ENCODE results near the gene BICDL1. TPM values are rescaled to one million over a fixed set of nuclear protein-coding genes. Genes with fewer than 3 reads are reported as not detected.

Gene BICDL1
- total RNA-seq, 1 experiment from 2014 or later = 14.4 TPM

DNA sequence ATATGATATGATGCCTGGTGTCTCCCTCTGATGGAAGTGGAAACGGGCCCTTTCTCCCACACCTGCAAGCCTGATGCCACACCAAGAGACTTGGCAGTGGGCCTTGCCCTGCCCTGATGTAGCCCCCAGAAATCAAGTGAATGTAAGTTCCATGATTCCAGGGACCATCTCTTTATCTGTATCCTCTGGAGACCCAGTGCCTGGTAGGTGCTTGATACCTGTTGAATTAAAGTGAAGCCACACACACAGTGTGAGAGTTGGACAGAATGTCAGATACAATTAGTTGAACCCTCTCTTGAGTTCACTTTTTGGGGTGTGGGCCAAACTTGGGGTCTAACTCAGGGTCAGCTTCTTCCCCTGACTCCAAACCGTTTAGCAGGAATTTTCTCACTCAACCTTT, 132.3 kb downstream of the BICDL1 start:
- peaks cover 11% of the 10 kb centered on the region for H3K79me2 ChIP-seq (ENCODE audit: low read depth)
- no peak overlapping the region for H2AFZ ChIP-seq
- peaks cover 55% of the 10 kb centered on the region for H3F3A ChIP-seq (ENCODE audit: insufficient read depth, low read depth)
- H3K4me1 ChIP-seq (replicated peaks; ENCODE audit: insufficient read depth) = peaks cover 28% of the 10 kb centered on the region
- no peaks in the 10 kb centered on the region for H3K9me2 ChIP-seq (ENCODE audit: insufficient read depth)
- TF ChIP-seq CTCF (conservative IDR thresholded peaks at IDR 0.05) = no peak
- no peaks in the 10 kb centered on the region for H3K9me3 ChIP-seq (ENCODE audit: insufficient read depth, low read depth)
- H3K27ac ChIP-seq = no peak overlapping the region
- POLR2A ChIA-PET (ENCODE audit: unreplicated experiment) = no interaction called here
- CTCF ChIA-PET = no interaction called here
- H3K27me3 ChIP-seq (ENCODE audit: insufficient read depth, low read depth) = no peaks in the 10 kb centered on the region
- H4K20me1 ChIP-seq (ENCODE audit: insufficient read depth) = no peaks in the 10 kb centered on the region
- H3K4me2 ChIP-seq = no peak overlapping the region
- intact Hi-C loops (cut with micrococcal nuclease; ENCODE audit: unreplicated experiment) = no loop called here
- H3K4me3 ChIP-seq = no peak overlapping the region
- DNase-seq = no peak
- BruUV-seq (replicated peaks) = no TSS peak
- no peaks in the 10 kb centered on the region for H3K36me3 ChIP-seq (ENCODE audit: low read depth)

DNA sequence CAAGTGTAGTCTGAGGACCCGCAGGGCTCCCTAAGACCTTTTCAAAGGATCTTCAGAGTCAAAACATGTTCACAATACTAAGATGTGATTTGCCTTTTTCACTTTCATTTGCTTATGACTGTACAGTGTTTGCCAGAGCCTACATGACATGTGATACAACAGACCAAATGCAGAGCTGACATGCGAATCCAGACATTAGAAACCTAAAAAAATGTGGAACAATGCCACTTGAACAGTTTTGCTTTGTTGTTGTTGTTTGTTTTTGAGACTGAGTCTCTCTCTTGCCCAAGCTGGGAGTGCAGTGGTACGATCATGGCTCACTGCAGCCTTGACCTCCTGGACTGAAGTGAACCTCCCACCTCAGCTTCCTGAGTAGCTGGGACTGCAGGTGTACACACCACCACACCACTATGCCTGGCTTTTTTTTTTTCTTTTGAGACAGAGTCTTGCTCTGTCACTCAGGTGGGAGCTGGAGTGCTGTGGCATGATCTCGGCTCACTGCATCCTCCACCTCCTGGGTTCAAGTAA, 132.8 kb downstream of the BICDL1 start:
- Histone ChIP-seq H3F3A (ENCODE audit: insufficient read depth, low read depth) (peaks cover 57% of the 10 kb centered on the region), H3K4me2 (no peak overlapping the region), H3K9me3 (ENCODE audit: insufficient read depth, low read depth) (no peaks in the 10 kb centered on the region), H3K79me2 (ENCODE audit: low read depth) (peaks cover 11% of the 10 kb centered on the region), H4K20me1 (ENCODE audit: insufficient read depth) (no peaks in the 10 kb centered on the region), H3K27ac (no peak overlapping the region), H2AFZ (no peak overlapping the region), H3K36me3 (ENCODE audit: low read depth) (no peaks in the 10 kb centered on the region), H3K4me3 (no peak overlapping the region), H3K27me3 (ENCODE audit: insufficient read depth, low read depth) (no peaks in the 10 kb centered on the region), H3K9me2 (ENCODE audit: insufficient read depth) (no peaks in the 10 kb centered on the region), H3K4me1 (replicated peaks; ENCODE audit: insufficient read depth) (peaks cover 28% of the 10 kb centered on the region)
- DNase-seq = no peak
- TF ChIP-seq EZH2 (IDR thresholded peaks at IDR 0.05; ENCODE audit: low read depth) = no peak
- TF ChIP-seq CTCF (conservative IDR thresholded peaks at IDR 0.05) = no peak
- POLR2A ChIA-PET (ENCODE audit: unreplicated experiment) = interaction anchor here (0.7 kb wide), 1 partner anchor 73 kb away, joined by 6 read pairs; no protein-coding TSS in a partner anchor
- intact Hi-C loops (cut with micrococcal nuclease; ENCODE audit: unreplicated experiment) = no loop called here
- CTCF ChIA-PET = no interaction called here
- BruUV-seq (replicated peaks) = no TSS peak

GRCh38 chr12:120125029-120125428, 136.0 kb downstream of the BICDL1 start:
- Histone ChIP-seq H3K9me3 (ENCODE audit: insufficient read depth, low read depth) (no peaks in the 10 kb centered on the region), H3K36me3 (ENCODE audit: low read depth) (0 out of 2 replicates have a peak, but pooled peaks cover 5% of the 10 kb centered on the region), H3K27me3 (ENCODE audit: insufficient read depth, low read depth) (no peaks in the 10 kb centered on the region), H3K79me2 (ENCODE audit: low read depth) (no peaks in the 10 kb centered on the region), H2AFZ (no peak overlapping the region), H3F3A (ENCODE audit: insufficient read depth, low read depth) (peaks cover 42% of the 10 kb centered on the region), H3K27ac (no peak overlapping the region), H3K9me2 (ENCODE audit: insufficient read depth) (no peaks in the 10 kb centered on the region), H3K4me2 (no peak overlapping the region), H3K4me3 (no peak overlapping the region), H4K20me1 (ENCODE audit: insufficient read depth) (no peaks in the 10 kb centered on the region), H3K4me1 (replicated peaks; ENCODE audit: insufficient read depth) (peaks cover 11% of the 10 kb centered on the region)
- intact Hi-C loops (cut with micrococcal nuclease; ENCODE audit: unreplicated experiment) = no loop called here
- TF ChIP-seq CTCF (conservative IDR thresholded peaks at IDR 0.05) (no peak), EZH2 (IDR thresholded peaks at IDR 0.05; ENCODE audit: low read depth) (no peak)
- no TSS peak for BruUV-seq (replicated peaks)
- no peak for DNase-seq
- ChIA-PET POLR2A (ENCODE audit: unreplicated experiment) (interaction anchor here (0.5 kb wide), 1 partner anchor 451 kb away, joined by 7 read pairs; no protein-coding TSS in a partner anchor), CTCF (no interaction called here)

Measured in PC-9 (cell line).